Fibroblast of lung (primary cell): ENCODE data around the gene ZNRF3. TPM values are rescaled to one million over a fixed set of nuclear protein-coding genes. Genes with fewer than 3 reads are reported as not detected.

Experiments
- DNase-seq, 2 donors: peaks; one replicate each; pipeline versions ENCODE4 v3.0.0 to v3.0.0-alpha.2; 2010; ENCODE audit warnings: low read depth in 2 of 2
- H2AFZ ChIP-seq: 2 replicates; pipeline ENCODE4 v1.5.1; 2012; ENCODE audit warnings: low read length, control low read depth, inconsistent platforms
- H3K27ac ChIP-seq: 2 replicates; pipeline ENCODE4 v1.5.1; 2011; ENCODE audit warnings: low read length, control low read depth; ENCODE audit not compliant: insufficient read depth
- H3K27me3 ChIP-seq: 2 replicates; pipeline ENCODE4 v1.5.1; 2011; ENCODE audit warnings: mild to moderate bottlenecking, low read length; ENCODE audit not compliant: control insufficient read depth, insufficient read depth
- H3K36me3 ChIP-seq: 2 replicates; pipeline ENCODE4 v1.5.1; 2011; ENCODE audit warnings: low read length; ENCODE audit not compliant: control insufficient read depth, insufficient read depth
- H3K4me1 ChIP-seq: 2 replicates; pipeline ENCODE4 v1.5.1; 2011; ENCODE audit warnings: low read length; ENCODE audit not compliant: control insufficient read depth, insufficient read depth; ENCODE audit errors: extremely low read depth
- H3K4me2 ChIP-seq: 2 replicates; pipeline ENCODE4 v1.5.1; 2011; ENCODE audit warnings: low read length, control low read depth; ENCODE audit not compliant: insufficient read depth; ENCODE audit errors: extremely low read depth
- H3K4me3 ChIP-seq, 4 experiments: fragments of 200-600 bp in 1 of 4; sonication (generic) in 1 of 4; replicated peaks in 1 of 4; 2 replicates each; pipeline ENCODE4 v1.5.1; 2011 to 2016; ENCODE audit warnings: low read length in 4 of 4, low read depth in 3 of 4, mild to moderate bottlenecking in 3 of 4, control low read depth in 2 of 4, inconsistent platforms in 1 of 4, mixed read lengths in 1 of 4; ENCODE audit not compliant: insufficient read depth in 1 of 4; ENCODE audit errors: control extremely low read depth in 1 of 4
- H3K79me2 ChIP-seq: 2 replicates; pipeline ENCODE4 v1.5.1; 2012; ENCODE audit warnings: mild to moderate bottlenecking, low read length, inconsistent platforms; ENCODE audit not compliant: control insufficient read depth, insufficient read depth
- H3K9ac ChIP-seq: 2 replicates; pipeline ENCODE4 v1.5.1; 2011; ENCODE audit warnings: mild to moderate bottlenecking, low read length, control low read depth; ENCODE audit not compliant: insufficient read depth
- H3K9me3 ChIP-seq: 2 replicates; pipeline ENCODE4 v1.5.1; 2012; ENCODE audit warnings: low read depth, low read length; ENCODE audit not compliant: control insufficient read depth, insufficient read depth
- H4K20me1 ChIP-seq: 2 replicates; pipeline ENCODE4 v1.5.1; 2011; ENCODE audit warnings: low read length; ENCODE audit not compliant: control insufficient read depth, insufficient read depth; ENCODE audit errors: extremely low read depth
- CTCF ChIP-seq, 2 donors: IDR thresholded peaks in 1 of 2; conservative IDR thresholded peaks in 1 of 2; 1 replicate in 1 of 2; 2 replicates in 1 of 2; pipeline ENCODE4 v1.5.1; 2011 to 2012; ENCODE audit warnings: low read length in 2 of 2, control low read depth in 1 of 2, inconsistent platforms in 1 of 2, low read depth in 1 of 2, mild to moderate bottlenecking in 1 of 2
- EZH2 ChIP-seq: IDR thresholded peaks from 2 replicates; pipeline ENCODE4 v1.5.1; 2012; ENCODE audit warnings: low read length, control low read depth, mild to moderate bottlenecking; ENCODE audit errors: missing control alignments
- polyA plus RNA-seq, 2 donors: library from polyadenylated mRNA; depleted of rRNA in 1 of 2; stranded (reverse) in 1 of 2; unstranded in 1 of 2; fragments of >200 nt; gene quantifications; 2 replicates each; pipeline ENCODE4 v1.2.1, GENCODE V29; 2011 to 2012; ENCODE audit warnings: missing spikeins in 1 of 2
- total RNA-seq: library from RNA; depleted of rRNA; stranded (reverse); fragments of >200 nt; gene quantifications from 2 replicates; pipeline ENCODE4 v1.2.1, GENCODE V29; 2014

The ZNRF3 gene
- total and polyA plus RNA-seq, 2 donors (not counting 1 experiment from before 2014, with no cell fraction given): 1.1 to 2.6 TPM

GRCh38 chr22:28984482-28985158 lies 101.2 kb downstream of the ZNRF3 start:
- Histone ChIP-seq H2AFZ (no peak overlapping the region), H3K36me3 (no peaks in the 10 kb centered on the region), H3K9me3 (no peaks in the 10 kb centered on the region), H3K27me3 (no peaks in the 10 kb centered on the region), H4K20me1 (no peaks in the 10 kb centered on the region), H3K4me1 (no peaks in the 10 kb centered on the region), H3K4me2 (no peak overlapping the region), H3K27ac (no peak overlapping the region), H3K9ac (no peak overlapping the region), H3K4me3 (no peak overlapping the region), H3K79me2 (no peaks in the 10 kb centered on the region)
- no peak for TF ChIP-seq EZH2
- TF ChIP-seq CTCF (conservative IDR thresholded peaks at IDR 0.05 in 1 of 2, IDR thresholded peaks at IDR 0.05 in 1 of 2; ENCODE audit: low read depth in 1 of 2, low read length in 2 of 2): no peak
- no peak for DNase-seq

GRCh38 chr22:28985581-28986290 lies 102.4 kb downstream of the ZNRF3 start:
- no peaks in the 10 kb centered on the region for H4K20me1 ChIP-seq
- no peak overlapping the region for H2AFZ ChIP-seq
- no peak overlapping the region for H3K4me2 ChIP-seq
- no peaks in the 10 kb centered on the region for H3K9me3 ChIP-seq
- no peaks in the 10 kb centered on the region for H3K36me3 ChIP-seq
- no peaks in the 10 kb centered on the region for H3K27me3 ChIP-seq
- no peak overlapping the region for H3K4me3 ChIP-seq
- no peaks in the 10 kb centered on the region for H3K79me2 ChIP-seq
- no peak overlapping the region for H3K9ac ChIP-seq
- H3K27ac ChIP-seq: no peak overlapping the region
- DNase-seq: peak in 1 of 2 donors; percentile 42
- H3K4me1 ChIP-seq: no peaks in the 10 kb centered on the region
- TF ChIP-seq CTCF (conservative IDR thresholded peaks at IDR 0.05 in 1 of 2, IDR thresholded peaks at IDR 0.05 in 1 of 2; ENCODE audit: low read depth in 1 of 2, low read length in 2 of 2) (no peak), EZH2 (no peak)

- Histone ChIP-seq H3K9ac (no peak overlapping the region), H3K4me1 (no peaks in the 10 kb centered on the region)
- peak; percentile 54 to 79 for DNase-seq
Measured at GRCh38 chr22:28986366-28986765, 103.0 kb downstream of the ZNRF3 start.

More at GRCh38 chr22:28986366-28986765, 103.0 kb downstream of the ZNRF3 start:
- Histone ChIP-seq H3K9me3 (no peaks in the 10 kb centered on the region), H3K27ac (no peak overlapping the region), H3K36me3 (no peaks in the 10 kb centered on the region), H3K79me2 (no peaks in the 10 kb centered on the region), H4K20me1 (no peaks in the 10 kb centered on the region), H2AFZ (no peak overlapping the region), H3K4me2 (no peak overlapping the region), H3K27me3 (no peaks in the 10 kb centered on the region), H3K4me3 (no peak overlapping the region)
- no peak for TF ChIP-seq EZH2
- no peak for TF ChIP-seq CTCF (conservative IDR thresholded peaks at IDR 0.05 in 1 of 2, IDR thresholded peaks at IDR 0.05 in 1 of 2; ENCODE audit: low read depth in 1 of 2, low read length in 2 of 2)
